HTR-8/SVneo (cell line): Measurements from ENCODE around the gene SLC49A3.
"Not testable (repeated sequence)": the region's sequence is repeated elsewhere in the genome, so short reads cannot be mapped to it uniquely, and the experiment has no call there.

Experiments used
- DNase-seq: peaks from one replicate; pipeline ENCODE4 v3.0.0; 2011; ENCODE audit warnings: low spot score, mixed read lengths; ENCODE audit not compliant: insufficient read length
- FAIRE-seq: peaks from 2 replicates; lab custom pipeline; 2011; peaks lifted over from hg19 to GRCh38; lab: Jason Lieb, UNC

The SLC49A3 gene

DNA sequence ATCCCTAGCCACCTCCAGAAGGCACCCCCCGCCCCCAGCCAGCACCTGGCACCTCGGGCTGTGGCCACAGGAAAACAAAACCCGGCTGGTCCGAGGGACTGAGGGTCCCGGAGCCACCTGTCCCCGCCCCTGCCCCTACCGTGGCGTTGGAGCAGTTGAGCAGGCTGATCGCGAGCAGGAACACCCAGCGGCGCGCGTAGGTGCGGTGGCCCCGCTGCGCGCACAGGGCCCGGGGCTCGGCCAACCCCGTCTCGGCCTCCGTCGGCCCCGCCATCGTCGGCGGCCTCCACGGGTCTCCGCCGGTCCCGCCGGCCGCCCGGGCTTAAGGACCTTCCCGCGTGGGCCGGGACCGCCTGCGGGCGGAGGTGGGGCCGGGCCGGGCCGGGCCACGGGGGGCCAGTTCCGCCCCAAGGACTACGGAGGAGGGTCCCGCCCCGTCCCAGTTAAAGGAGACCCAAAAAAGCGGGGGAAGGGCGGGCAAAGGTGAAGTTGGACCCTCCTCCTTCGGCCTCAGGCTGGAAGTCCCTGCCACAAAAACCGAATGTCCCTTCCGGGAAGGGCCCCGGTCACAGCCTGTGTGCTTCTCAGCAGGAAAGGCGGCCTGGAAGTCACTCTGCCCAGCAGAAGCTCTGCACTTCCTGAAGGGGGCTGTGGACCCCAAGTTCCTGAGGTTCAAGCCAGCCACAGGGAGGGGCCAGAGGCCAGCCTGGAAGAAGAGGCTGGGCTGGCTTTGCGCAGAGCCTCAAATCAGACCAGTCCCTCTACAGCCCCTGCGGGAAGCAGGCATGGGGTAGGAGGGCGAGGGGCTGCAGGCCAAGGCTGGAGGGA is at the start of gene SLC49A3:
TSS of gene SLC49A3 (minus strand) at position 298 of the 828 bp plus-strand sequence. CDS start at position 274, 24 bp downstream.
- FAIRE-seq (no peak), DNase-seq (no peak)

DNA sequence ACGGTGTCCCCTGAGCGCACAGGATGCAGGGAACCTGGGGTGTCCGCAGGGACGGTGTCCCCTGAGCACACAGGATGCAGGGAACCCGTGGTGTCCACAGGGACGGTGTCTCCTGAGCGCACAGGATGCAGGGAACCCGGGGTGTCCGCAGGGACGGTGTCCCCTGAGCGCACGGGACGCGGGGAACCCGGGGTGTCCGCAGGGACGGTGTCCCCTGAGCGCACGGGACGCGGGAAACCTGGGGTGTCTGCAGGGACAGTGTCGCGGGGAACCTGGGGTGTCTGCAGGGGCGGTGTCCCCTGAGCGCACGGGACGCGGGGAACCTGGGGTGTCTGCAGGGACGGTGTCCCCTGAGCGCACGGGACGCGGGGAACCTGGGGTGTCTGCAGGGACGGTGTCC is 47.6 kb upstream of the SLC49A3 start:
- DNase-seq, FAIRE-seq: not testable (repeated sequence)

DNA sequence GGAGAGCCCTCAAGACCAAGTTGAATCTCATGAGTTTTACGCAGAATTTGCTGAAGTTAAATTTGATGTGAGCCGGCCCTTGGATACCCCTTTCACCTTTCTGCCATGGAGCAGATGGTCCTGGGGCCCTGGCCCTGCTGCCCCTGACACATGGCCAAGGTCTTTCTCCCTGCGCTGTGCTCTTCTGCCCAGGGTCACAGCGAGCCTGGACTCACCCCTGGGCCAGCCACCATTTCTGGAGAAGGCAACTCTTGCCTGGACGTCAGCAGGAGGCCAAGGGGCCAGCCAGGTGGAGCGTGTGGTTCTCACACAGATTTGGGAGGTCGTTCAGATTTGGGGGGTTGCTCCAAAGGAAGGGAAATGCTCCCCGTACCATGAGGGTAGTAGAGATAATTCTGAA is 46.6 kb upstream of the SLC49A3 start:
- no peak for FAIRE-seq
- no peak for DNase-seq

DNA sequence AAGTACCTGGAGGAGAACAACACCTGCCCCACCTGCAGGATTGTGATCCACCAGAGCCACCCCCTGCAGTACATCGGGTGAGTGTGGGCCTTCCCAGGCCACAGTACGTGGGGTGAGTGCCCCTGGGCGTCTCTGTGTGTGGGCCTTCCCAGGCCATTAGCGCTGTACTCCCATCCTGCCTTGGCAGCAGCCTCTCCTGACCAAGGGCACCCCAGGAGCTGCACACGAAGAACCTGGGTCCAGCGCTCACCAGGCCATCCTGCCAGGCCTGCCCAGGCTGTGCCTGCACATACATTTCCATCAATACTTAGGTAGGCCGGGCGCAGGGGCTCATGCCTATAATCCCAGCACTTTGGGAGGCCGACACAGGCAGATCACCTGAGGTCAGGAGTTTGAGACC is 46.0 kb upstream of the SLC49A3 start:
- FAIRE-seq (no peak), DNase-seq (no peak)

DNA sequence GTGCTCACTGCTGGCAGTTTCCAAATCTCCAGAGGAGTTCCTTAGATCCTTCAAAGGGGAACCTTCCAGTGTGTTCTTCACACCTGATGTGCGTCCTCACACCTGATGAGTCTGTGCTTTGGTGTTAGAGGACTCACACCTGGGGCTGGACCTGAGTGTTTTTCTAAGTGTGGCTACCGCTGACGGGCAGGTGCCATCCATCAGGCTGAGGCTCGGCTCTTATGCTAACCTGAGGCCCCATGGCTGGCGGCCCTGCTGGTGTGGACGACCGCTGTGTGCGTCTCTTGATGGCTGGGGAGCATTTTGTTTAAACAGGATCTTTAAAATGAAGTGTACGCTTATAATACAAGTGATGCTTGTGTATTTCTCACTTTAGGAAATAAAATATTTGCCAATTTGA is 45.1 kb upstream of the SLC49A3 start:
- no peak for DNase-seq
- no peak for FAIRE-seq

DNA sequence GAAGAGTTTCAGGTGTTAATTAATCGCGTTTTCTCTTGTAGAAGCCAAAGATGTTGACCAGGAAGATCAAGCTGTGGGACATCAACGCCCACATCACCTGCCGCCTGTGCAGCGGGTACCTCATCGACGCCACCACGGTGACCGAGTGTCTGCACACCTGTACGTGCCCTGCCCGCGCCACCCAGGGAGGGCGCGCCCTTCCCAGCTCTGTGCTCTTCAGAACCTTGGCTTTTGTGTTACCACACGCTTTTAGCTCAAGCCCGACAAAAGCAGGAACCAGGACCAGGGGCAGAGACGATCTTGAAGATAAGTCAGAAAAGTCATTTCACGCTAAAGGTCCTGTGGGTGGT is 44.7 kb upstream of the SLC49A3 start:
- FAIRE-seq (no peak), DNase-seq (no peak)

DNA sequence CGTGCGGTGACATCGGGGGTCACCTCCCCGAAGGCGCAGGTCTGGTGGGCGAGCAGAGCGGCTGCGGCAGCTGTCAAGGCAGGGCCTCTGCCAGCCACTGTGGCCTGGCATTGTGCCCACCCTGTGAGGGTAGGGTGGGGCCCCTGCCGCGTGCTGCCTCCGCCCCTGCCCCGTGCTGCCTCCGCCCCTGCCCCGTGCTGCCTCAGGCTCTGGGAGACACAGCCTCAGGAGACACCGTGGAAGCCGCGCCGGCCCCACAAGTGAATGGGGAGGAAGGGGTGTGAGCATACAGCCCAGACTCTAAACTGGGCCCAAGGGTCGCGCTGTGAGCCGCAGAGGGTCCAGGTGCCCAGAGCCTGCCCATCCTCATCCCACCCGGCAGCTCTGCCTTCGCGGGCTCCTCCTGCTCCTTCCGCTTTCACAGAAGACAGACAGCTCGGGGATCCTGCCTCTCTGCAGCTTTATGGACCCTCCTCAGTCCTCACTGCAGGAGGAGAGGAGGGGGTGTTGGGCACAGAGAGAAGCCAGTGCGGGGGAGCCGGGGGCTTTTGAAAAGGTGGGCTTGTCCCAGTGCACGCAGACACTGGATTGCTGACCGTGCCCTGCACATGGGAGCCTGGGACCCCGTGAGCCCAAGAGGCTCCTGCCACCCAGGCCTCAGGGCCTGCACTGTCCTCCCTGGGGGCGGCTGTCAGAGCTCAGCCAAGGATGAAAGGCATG is 44.1 kb upstream of the SLC49A3 start:
- DNase-seq (no peak), FAIRE-seq (no peak)

DNA sequence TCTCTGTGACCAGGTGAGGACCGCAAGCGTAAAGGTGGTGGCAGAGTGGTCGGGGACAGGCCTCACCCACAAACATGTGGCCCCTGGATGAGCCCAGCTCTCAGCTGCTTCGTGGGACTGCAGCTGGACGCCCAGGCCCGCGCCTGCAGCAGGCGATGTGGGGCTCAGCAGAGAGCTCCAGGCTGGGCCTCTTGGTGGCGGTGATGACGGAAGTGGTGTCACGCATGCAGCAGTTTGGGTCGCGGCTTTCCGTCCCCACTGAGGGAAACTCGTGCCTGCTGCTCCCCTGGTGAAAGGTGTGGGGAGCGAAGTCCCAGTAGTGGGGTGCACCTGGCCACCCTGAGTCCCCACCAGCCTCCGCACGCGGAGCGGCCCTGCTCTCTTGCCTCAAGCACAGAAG is 43.5 kb upstream of the SLC49A3 start:
- DNase-seq, result no peak
- no peak for FAIRE-seq

DNA sequence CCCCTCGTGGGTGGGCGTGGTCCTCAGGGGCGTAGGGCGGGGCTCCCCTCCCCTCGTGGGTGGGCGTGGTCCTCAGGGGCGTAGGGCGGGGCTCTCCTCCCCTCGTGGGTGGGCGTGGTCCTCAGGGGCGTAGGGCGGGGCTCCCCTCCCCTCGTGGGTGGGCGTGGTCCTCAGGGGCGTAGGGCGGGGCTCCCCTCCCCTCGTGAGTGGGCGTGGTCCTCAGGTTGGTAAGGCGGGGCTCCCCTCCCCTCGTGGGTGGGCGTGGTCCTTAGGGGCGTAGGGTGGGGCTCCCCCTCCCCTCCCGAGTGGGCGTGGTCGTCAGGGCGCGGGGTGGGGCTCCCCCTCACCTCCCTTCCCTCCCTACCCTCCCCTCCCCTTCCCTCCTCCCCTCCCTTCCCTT is 43.0 kb upstream of the SLC49A3 start:
- not testable (repeated sequence) for FAIRE-seq, DNase-seq

DNA sequence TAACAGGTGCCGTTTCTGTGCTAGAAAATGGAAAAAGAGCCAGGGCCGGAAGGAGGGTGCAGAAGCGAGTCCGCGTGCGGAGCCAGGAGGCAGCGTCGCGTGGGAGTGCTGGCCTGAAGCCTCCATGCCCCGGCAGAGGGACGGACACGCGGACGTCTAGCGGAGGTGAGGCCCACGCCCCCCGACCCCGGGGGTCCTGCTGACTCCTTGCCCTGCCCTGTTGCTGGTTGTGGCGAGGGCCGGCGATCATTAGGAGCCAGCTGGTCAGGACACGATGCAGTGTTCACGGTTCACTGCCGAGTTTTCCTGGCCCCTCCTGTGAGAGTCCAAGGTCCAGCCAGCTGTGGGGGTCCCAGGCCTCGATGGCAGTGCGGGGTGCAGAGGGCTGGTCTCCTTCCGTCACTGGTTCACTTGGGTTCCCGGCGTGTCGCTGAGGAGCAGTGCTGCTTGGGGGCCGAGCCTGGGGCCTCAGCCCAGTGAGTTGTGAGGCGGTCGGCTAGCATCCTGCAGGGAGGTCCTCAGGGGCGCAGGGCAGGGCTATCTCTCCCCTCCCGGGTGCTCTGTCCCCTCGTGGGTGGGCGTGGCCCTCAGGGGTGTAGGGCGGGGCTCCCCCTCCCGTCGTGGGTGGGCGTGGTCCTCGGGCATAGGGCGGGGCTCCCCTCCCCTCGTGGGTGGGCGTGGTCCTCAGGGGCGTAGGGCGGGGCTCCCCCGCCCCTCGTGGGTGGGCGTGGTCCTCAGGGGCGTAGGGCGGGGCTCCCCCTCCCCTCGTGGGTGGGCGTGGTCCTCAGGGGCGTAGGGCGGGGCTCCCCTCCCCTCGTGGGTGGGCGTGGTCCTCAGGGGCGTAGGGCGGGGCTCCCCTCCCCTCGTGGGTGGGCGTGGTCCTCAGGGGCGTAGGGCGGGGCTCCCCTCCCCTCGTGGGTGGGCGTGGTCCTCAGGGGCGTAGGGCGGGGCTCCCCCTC is 42.3 kb upstream of the SLC49A3 start:
- not testable (repeated sequence) for DNase-seq, FAIRE-seq

DNA sequence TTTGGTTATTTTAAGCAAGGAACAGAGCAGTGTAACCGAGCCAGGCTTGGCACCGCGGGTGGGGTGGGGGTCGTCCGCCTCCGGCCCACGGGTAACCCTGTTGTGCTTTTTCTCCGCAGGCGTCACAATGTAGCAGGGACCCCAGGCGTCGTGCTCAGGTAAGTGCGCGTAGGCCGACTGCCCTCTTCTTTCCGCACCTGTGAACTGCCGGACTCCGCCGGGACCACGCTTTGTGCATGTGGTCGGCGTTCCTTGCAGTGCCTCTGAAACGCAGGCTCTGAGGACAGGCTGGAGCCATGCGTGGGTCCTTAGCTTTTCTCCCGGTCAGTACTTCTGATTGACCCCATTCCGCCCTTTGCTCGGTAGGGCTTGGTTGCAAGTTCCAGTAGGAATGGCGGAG is 41.6 kb upstream of the SLC49A3 start:
- no peak for FAIRE-seq
- no peak for DNase-seq

DNA sequence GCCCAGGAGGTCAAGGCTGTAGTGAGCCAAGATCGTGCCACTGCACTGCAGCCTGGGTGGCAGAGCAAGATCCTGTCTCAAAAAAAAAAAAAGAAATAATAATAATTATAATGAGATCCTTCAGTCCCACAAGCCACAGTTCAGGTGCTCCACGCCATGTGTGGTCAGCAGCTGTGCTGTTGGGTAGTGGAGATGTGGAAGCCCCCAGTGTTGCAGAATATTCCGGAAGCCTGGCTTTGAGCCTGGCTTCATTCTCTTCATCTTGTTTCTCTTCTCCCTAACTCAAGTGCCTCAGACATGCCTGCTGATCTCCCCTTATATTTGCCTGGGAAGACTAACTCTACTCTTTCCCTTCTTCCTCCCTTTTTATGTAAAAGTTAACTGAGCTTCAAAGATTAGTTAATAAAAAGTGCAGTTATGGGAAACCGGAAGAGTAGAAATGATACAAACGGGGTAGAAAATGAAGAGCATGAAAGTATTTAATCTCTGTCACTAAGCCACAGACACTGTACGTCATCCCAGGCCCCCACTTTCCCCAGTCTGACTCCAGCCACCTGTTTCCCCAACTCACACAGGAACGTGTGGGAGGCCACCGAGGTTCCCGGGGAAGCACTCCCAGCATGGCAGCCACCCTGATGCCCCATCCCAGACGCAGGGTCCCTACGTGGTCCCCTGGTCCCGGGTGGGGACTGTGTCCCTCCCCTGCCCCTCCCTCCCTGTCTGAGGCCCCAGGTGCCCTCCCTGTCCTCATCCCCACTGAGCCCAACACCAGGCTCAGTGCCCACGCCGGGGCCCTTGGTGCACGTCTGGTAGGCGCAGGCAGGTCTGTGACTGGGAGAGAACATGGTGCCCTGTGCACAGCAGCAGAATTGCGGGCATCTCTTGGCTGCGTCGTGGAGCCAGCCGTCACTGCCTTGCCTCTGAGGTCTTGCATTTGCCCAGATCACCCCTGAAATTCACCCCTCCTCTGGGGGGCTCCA is 40.7 kb upstream of the SLC49A3 start:
- FAIRE-seq (no peak), DNase-seq (no peak)

DNA sequence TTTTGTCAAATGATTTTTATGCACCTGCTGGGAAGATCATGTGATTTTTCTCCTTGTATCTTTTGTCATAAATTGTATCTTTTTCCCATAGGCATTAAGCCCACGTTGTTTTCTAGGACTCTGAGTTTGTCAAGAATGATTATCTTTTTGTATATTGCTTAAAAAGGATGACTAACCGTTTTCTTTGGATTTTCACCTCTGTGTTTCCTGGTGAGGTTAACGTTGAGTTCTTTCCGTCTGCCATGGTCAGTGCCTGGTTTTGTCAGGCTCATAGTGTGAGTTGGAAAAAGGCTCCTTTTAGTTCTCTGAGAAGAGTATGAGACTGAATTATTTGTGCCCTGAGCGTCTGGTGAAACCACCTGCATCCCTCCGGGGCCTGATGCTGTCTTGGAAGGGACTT is 38.6 kb upstream of the SLC49A3 start:
- FAIRE-seq, result no peak
- no peak for DNase-seq

DNA sequence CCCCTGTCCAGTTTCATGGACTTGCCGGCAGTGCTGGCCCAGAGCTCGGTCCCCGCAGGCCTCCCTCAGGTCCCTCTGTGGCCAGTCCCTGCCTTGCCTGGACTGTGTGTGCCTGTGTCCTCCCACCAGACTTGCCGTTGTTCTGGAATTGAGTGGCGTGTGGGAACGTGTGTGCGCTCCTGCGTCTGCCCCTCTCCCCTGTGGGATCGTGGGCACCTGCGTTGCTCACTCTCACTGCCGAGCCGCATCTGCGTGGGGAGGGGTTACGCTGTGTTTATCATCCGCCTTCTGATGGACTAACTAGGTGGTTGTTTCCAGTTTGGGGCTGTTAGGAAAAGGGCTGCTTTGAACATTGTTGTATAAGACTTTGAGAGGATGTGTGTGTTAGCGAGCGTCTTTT is 37.9 kb upstream of the SLC49A3 start:
- DNase-seq, result no peak
- FAIRE-seq, result no peak

DNA sequence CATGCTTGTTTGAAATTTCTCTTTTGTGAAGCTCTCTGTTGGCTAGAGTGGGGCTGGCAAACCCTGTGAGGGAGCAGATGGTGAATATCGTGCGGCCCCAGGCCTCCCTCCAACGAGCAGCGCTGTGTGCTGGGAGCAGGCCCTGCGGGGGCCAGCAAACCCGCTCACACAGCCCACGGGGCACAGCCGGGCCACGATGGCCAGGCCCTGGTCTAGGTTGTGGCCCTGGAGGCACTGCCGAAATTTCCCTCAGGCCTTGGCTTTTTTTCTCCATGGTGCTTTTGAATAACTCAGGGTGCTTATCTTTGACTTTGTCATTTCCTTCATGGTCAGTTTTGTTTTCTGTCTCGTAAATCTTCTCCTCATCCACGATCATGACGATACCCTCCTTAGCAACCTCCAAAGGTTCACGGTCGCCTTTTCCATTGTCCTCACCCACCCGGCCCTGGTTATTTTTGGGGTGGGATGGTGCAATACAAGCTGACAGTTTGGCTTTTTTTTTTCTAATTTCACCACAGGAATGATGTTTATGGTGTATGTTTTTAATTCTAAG is 37.4 kb upstream of the SLC49A3 start:
- DNase-seq (no peak), FAIRE-seq (no peak)

DNA sequence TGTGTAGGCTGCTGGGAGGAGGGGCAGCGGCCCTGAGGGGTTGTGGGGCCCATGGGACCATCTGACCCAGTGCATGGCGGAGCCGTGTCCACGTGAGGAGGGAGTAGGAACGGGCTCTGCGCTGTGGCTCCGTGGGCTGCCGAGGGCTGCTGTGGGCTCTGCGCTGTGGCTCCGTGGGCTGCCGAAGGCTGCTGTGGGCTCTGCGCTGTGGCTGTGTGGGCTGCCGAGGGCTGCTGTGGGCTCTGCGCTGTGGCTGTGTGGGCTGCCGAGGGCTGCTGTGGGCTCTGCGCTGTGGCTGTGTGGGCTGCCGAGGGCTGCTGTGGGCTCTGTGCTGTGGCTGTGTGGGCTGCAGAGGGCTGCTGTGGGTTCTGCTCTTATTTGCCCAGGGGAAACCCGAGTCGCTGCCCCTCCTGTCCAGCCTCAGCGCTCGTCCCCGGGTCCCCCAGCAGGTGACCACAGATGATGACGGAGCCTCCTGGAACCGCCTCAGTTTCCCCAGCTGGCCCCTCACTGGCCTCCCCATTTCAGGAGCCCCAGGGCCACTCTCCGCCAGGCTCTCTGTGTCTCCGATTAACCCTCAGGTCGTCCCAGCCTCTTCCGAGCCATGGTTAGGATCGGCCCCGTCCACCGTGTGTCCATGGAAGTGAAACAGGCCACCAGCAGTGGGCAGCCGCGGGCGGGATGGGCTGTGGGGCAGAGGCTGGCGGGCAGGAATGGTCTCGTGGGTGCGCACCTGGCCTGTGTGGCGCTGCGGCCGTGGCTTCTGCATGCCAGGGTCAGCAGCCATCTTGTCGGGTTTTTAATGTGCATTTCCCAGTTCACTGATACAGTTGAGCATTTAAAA is 36.7 kb upstream of the SLC49A3 start:
- DNase-seq (no peak), FAIRE-seq (no peak)

DNA sequence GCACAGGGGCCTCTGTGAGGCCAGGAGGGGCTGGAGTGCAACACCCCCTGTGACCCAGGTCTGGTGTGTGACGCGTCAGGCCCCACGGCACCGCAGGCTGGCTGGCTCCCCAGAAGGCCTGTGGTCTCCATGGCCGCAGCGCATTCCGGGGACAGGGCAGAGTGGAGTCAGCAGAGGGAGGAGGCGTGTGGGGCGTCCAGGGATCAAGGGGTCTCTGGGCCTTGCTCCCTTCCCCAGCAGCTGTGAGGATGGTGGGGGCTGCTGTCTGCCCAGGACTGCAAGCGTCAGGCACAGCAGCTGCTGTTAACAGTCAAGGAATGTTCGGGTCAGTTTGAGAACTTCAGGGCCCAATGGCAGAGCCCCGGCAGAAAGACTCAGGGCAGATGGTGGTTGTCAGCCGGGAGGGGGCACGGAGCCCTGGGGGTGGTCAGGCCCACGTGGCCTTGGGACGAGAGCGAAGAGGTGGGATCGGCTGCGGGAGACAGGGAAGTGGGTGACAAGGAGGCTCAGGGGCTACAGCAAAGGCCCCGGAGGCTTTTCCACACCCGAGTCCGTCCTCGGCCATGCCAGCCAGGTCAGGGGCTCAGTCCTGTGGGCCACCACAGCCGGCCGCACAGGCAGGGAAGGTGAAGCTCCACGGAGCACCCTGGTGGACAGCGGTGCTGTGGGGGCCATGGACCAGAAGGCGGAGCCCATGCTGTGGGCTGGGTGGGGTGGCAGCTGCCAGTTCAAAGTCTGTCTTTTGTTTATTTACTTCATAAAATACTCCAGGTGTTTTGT is 35.0 kb upstream of the SLC49A3 start:
- DNase-seq, result no peak
- FAIRE-seq, result no peak
